ENCODE results near the gene INHBC.
"Not testable (repeated sequence)": the region's sequence is repeated elsewhere in the genome, so short reads cannot be mapped to it uniquely, and the experiment has no call there.

GRCh38 chr12:57441393-57441792, 6.8 kb downstream of the INHBC start:
- not testable (repeated sequence) for TF ChIP-seq SUZ12 (IDR thresholded peaks at IDR 0.05; ENCODE audit: extremely low read depth, insufficient read depth, insufficient read length); YY1 (IDR thresholded peaks at IDR 0.05; ENCODE audit: insufficient read depth, insufficient read length)

Measured in NT2/D1 (cell line).